Sciatic nerve (tissue), 2 donors: ENCODE results near the gene AGAP3. TPM values are rescaled to one million over a fixed set of nuclear protein-coding genes. Genes with fewer than 3 reads are reported as not detected.

Experiments used
- ATAC-seq: fragments of 200-7000 bp; cut with Tn5 transposase; one replicate; pipeline ENCODE4 v1.9.1; 2020; ENCODE audit warnings: mild to moderate bottlenecking, moderate library complexity
- DNase-seq: peaks from one replicate; pipeline ENCODE4 v3.0.0-alpha.2; 2020; ENCODE audit warnings: low spot score
- intact Hi-C: fragments of 100-400 bp; cut with DNase I; formaldehyde crosslinking; loops from one replicate; pipeline ENCODE4 v1.14.2; 2022
- total RNA-seq: library from RNA; stranded (reverse); fragmentation: NEBNext Ultra II Directional; extraction: Animal tissue kit (Norgen Biotek cat#: 25700); gene quantifications from one replicate; pipeline ENCODE4 v1.2.1, GENCODE V29; 2021
- donor health status: DM: no; HTN: no; CAD: no.
- donor health status: DM: no; HTN: no; CAD: no.

Gene AGAP3
- total RNA-seq, 1 donor from 2014 or later: 99.7 TPM

- no peak for ATAC-seq
- DNase-seq: peak; percentile 66
- intact Hi-C loops: no loop called here
Measured at GRCh38 chr7:151082141-151083070, 3.9 kb upstream of the AGAP3 start.

- intact Hi-C loops: no loop called here
- DNase-seq: peak; percentile 89
- peak; percentile 41 for ATAC-seq
Measured at GRCh38 chr7:151083071-151083823, 3.0 kb upstream of the AGAP3 start, which contains the start of gene TMUB1. Gene TMUB1, minus strand, starts transcription at chr7:151083493. Its CDS starts 930 bp downstream, at chr7:151082563.

GRCh38 chr7:151083824-151084160 lies 2.5 kb upstream of the AGAP3 start:
- ATAC-seq (no peak), DNase-seq (no peak)
- intact Hi-C loops: no loop called here

GRCh38 chr7:151085329-151085690 lies 965 bp upstream of the AGAP3 start:
- DNase-seq: peak; percentile 57
- intact Hi-C loops: no loop called here

GRCh38 chr7:151086802-151087244 lies 548 bp downstream of the AGAP3 start:
- DNase-seq (peak; percentile 67), ATAC-seq (no peak)
- intact Hi-C loops: no loop called here

More at GRCh38 chr7:151085329-151085690, 965 bp upstream of the AGAP3 start:
- no peak for ATAC-seq

GRCh38 chr7:151087245-151088018 lies 1.2 kb downstream of the AGAP3 start:
- DNase-seq: peak; percentile 79
- intact Hi-C loops: no loop called here

GRCh38 chr7:151088019-151088855 lies 2.0 kb downstream of the AGAP3 start:
- intact Hi-C loops: no loop called here
- no peak for ATAC-seq
- DNase-seq: no peak

More at GRCh38 chr7:151087245-151088018, 1.2 kb downstream of the AGAP3 start:
- ATAC-seq: peak; percentile 27

- intact Hi-C loops: no loop called here
- ATAC-seq (peak; percentile 56), DNase-seq (peak; percentile 86)
Measured at GRCh38 chr7:151088856-151089699, 2.8 kb downstream of the AGAP3 start.

GRCh38 chr7:151089893-151090730 lies 3.8 kb downstream of the AGAP3 start:
- DNase-seq (peak; percentile 56), ATAC-seq (no peak)
- intact Hi-C loops: no loop called here

GRCh38 chr7:151091003-151091402 lies 4.7 kb downstream of the AGAP3 start:
- intact Hi-C loops: no loop called here
- ATAC-seq (no peak), DNase-seq (peak; percentile 52)

- DNase-seq: peak; percentile 60
- no peak for ATAC-seq
- intact Hi-C loops: no loop called here
Measured at GRCh38 chr7:151091431-151091830, 5.2 kb downstream of the AGAP3 start.

GRCh38 chr7:151091988-151092387 lies 5.7 kb downstream of the AGAP3 start:
- intact Hi-C loops: no loop called here
- ATAC-seq: no peak
- DNase-seq: peak; percentile 53

GRCh38 chr7:151093748-151094147 lies 7.5 kb downstream of the AGAP3 start:
- intact Hi-C loops: no loop called here
- no peak for DNase-seq
- ATAC-seq: no peak

GRCh38 chr7:151094675-151095074 lies 8.4 kb downstream of the AGAP3 start:
- ATAC-seq (no peak), DNase-seq (no peak)
- intact Hi-C loops: no loop called here

GRCh38 chr7:151095123-151095797 lies 9.0 kb downstream of the AGAP3 start:
- DNase-seq (no peak), ATAC-seq (no peak)
- intact Hi-C loops: no loop called here

GRCh38 chr7:151095828-151096475 lies 9.7 kb downstream of the AGAP3 start:
- peak; percentile 47 for DNase-seq
- ATAC-seq: no peak
- intact Hi-C loops: no loop called here
